HCT116 (cell line): Measurements from ENCODE around the gene HSF4.

Experiments
- TF ChIP-seq, protein P1 (sequence below): IDR thresholded peaks from 2 replicates; pipeline ENCODE4 v1.6.1; 2012
- TF ChIP-seq, protein P2 (sequence below), 3 experiments: fragments of 200-600 bp in 1 of 3; sonication (generic) in 1 of 3; IDR thresholded peaks in 2 of 3; conservative IDR thresholded peaks in 1 of 3; 2 replicates each; pipeline ENCODE4 v1.5.1; 2012 to 2017; ENCODE audit warnings: low read depth in 2 of 3, low read length in 2 of 3, antibody characterized with exemption in 1 of 3, borderline replicate concordance in 1 of 3, control low read depth in 1 of 3, mild to moderate bottlenecking in 1 of 3, mixed read lengths in 1 of 3, mixed run types in 1 of 3, moderate library complexity in 1 of 3; ENCODE audit not compliant: insufficient read depth in 1 of 3

DNA sequence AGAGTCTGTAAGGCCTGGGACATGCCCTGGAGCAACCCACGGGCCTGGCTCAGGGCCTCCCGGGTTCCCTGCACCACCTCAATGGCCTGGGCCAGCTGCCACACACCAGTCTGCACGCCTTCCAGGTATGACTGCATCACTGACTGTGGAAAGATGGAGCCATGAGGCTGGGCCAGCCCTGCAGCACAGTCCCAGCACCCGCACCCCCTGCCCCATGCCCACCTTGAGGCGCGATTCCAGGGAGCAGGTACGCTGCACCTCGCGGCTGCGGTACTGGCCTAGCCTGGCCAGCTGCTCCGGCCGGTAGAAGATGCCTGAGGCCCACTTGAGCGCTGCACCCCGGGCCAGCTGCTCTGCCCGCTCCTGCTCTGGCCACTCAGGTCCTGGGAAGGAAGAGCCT lies 24.3 kb downstream of the HSF4 start:
- TF ChIP-seq, protein P1, sequence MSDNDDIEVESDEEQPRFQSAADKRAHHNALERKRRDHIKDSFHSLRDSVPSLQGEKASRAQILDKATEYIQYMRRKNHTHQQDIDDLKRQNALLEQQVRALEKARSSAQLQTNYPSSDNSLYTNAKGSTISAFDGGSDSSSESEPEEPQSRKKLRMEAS: no peak
- TF ChIP-seq, protein P2, sequence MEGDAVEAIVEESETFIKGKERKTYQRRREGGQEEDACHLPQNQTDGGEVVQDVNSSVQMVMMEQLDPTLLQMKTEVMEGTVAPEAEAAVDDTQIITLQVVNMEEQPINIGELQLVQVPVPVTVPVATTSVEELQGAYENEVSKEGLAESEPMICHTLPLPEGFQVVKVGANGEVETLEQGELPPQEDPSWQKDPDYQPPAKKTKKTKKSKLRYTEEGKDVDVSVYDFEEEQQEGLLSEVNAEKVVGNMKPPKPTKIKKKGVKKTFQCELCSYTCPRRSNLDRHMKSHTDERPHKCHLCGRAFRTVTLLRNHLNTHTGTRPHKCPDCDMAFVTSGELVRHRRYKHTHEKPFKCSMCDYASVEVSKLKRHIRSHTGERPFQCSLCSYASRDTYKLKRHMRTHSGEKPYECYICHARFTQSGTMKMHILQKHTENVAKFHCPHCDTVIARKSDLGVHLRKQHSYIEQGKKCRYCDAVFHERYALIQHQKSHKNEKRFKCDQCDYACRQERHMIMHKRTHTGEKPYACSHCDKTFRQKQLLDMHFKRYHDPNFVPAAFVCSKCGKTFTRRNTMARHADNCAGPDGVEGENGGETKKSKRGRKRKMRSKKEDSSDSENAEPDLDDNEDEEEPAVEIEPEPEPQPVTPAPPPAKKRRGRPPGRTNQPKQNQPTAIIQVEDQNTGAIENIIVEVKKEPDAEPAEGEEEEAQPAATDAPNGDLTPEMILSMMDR (IDR thresholded peaks at IDR 0.05 in 2 of 3, conservative IDR thresholded peaks at IDR 0.05 in 1 of 3; ENCODE audit: borderline replicate concordance in 1 of 3, insufficient read depth in 1 of 3, low read depth in 2 of 3, low read length in 2 of 3): no peak
